ENCODE measurements around the gene DCAF11. TPM values are rescaled to one million over a fixed set of nuclear protein-coding genes. Genes with fewer than 3 reads are reported as not detected.

DCAF11 gene
- total RNA-seq, 3 donors from 2014 or later: 45.7 to 57.6 (median 50.7) TPM

DNA sequence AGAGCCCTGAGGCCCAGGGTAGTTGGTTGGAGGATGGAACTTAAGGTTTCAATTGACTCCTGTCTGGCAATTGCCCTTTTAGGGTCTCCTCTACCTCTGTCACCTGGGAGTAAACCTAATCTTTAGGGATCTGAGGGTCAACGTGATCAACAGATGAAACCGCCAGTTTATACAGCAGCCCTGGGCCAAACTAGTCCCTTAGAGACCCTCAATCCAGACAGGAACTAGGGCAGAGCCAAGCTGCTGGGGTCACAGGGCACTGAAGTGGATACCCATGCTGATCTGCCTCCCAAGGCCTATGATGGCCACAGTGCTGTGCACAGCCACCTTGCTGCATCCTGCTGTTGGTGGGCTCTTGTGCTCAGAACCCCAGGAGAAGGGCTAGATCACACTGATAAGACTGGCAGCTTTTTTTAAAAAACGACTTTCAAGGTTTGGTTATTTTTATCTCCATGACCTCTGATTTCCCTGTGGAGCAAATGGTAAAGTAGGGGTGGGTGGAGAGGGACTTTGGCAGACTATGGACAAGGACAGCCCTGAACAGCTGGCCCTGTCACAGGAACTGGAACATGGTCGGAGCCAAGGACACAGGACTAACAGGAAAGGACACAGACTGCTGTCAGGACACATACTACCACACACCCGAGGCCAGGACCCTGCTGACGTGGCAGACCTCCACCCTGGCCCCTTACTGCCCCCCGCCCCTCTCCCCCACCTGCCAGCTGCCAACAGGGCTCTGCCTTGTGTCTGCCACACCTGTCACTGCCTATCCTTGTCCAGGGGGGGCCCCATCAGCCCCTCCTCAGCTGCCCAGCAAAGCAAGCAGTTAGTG is 16.4 kb downstream of the DCAF11 start:
- Mint-ChIP-seq H3K27me3 (ENCODE audit: low read depth) (no peaks in the 10 kb centered on the region), H3K4me3 (no peak overlapping the region), H3K9me3 (no peaks in the 10 kb centered on the region), H3K36me3 (ENCODE audit: insufficient read depth) (no peaks in the 10 kb centered on the region), H3K4me1 (ENCODE audit: low read depth) (peaks cover 28% of the 10 kb centered on the region)
- ATAC-seq (no peak), DNase-seq (no peak)

DNA sequence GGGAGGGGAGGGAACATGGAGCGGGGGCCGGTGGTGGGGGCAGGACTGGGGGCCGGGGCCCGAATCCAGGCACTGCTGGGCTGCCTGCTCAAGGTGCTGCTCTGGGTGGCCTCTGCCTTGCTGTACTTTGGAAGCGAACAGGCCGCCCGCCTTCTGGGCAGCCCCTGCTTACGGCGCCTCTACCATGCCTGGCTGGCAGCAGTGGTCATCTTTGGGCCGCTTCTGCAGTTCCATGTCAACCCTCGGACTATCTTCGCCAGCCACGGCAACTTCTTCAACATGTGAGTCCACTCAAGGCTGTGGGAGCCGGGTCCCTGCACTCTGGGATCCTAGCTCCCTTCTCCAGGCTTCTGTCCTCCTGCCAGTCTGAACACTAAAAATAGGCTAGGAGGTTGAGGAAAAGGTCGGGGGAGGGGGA is 17.0 kb downstream of the DCAF11 start:
- peaks cover 29% of the 10 kb centered on the region for H3K4me1 Mint-ChIP-seq (ENCODE audit: low read depth)
- ATAC-seq: no peak

DNA sequence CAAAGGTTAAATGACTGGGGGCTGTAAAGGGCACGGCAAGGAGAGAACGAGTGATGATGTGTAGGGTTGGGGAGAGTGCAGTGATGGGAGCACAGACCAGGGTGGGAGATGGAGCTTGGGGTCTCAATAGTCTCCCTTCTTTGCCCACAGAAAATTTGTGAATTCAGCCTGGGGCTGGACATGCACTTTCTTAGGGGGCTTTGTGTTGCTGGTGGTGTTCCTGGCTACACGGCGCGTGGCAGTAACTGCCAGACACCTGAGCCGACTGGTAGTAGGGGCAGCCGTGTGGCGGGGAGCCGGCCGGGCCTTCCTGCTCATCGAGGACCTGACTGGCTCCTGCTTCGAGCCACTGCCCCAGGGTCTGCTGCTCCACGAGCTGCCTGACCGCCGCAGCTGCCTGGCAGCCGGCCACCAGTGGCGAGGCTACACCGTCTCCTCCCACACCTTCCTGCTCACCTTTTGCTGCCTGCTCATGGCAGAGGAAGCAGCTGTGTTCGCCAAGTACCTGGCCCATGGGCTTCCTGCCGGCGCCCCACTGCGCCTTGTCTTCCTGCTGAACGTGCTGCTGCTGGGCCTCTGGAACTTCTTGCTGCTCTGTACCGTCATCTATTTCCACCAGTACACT is 17.6 kb downstream of the DCAF11 start:
- peak; percentile 23 for DNase-seq
- ATAC-seq: no peak

More for the DNA sequence above, 17.0 kb downstream of the DCAF11 start:
- Mint-ChIP-seq H3K9me3 (no peaks in the 10 kb centered on the region), H3K4me3 (no peak overlapping the region), H3K27me3 (ENCODE audit: low read depth) (no peaks in the 10 kb centered on the region), H3K36me3 (ENCODE audit: insufficient read depth) (no peaks in the 10 kb centered on the region)
- DNase-seq: no peak

DNA sequence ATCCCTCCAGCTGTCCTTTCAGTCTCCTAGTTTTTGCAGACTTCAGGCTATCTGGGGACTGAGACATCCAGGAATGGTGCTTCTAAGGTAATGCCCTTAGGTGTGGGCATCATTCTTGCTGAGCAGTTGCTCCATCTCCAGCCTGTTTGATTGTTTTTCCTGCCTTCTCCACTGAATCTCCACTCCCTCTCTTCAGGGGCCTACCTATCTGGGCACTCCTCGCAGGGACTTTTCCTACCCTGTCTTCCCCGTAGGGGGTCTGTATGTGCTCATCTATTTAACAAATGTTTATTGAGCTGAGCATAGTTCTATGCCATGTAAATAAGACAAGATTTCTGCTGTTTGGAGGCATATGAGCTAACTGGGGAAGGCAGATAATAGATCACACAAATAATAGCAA is 18.4 kb downstream of the DCAF11 start:
- no peaks in the 10 kb centered on the region for H3K27me3 Mint-ChIP-seq (ENCODE audit: low read depth)
- H3K4me3 Mint-ChIP-seq: peak overlapping the region; percentile 28
- H3K4me1 Mint-ChIP-seq (ENCODE audit: low read depth): peaks cover 42% of the 10 kb centered on the region
- peaks cover 5% of the 10 kb centered on the region for H3K36me3 Mint-ChIP-seq (ENCODE audit: insufficient read depth)
- DNase-seq (no peak), ATAC-seq (no peak)
- no peaks in the 10 kb centered on the region for H3K9me3 Mint-ChIP-seq

More for the DNA sequence above, 17.6 kb downstream of the DCAF11 start:
- Mint-ChIP-seq H3K9me3 (no peaks in the 10 kb centered on the region), H3K4me1 (ENCODE audit: low read depth) (peaks cover 36% of the 10 kb centered on the region), H3K4me3 (peak overlapping the region; percentile 50), H3K36me3 (ENCODE audit: insufficient read depth) (peaks cover 3% of the 10 kb centered on the region), H3K27me3 (ENCODE audit: low read depth) (no peaks in the 10 kb centered on the region)

DNA sequence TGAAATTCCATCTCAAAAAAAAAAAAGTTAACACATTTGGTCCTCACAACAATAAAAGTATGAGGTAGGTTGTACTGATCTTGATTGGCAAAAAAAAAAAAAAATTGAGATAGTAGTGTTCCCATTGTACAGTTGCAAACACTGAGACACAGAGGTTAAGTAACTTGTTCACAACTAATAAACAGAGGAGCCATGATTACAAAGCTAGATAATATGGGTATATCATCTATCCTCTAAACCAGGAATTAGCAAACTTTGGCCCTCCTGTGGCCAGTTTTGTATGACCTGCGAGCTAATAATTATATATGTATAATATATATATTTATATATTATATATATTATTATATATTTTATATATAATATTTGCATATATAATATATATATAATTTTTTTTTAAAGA is 19.2 kb downstream of the DCAF11 start:
- no peaks in the 10 kb centered on the region for H3K9me3 Mint-ChIP-seq
- DNase-seq (no peak), ATAC-seq (no peak)
- H3K36me3 Mint-ChIP-seq (ENCODE audit: insufficient read depth): peaks cover 13% of the 10 kb centered on the region
- H3K4me3 Mint-ChIP-seq: no peak overlapping the region
- H3K4me1 Mint-ChIP-seq (ENCODE audit: low read depth): peaks cover 48% of the 10 kb centered on the region
- H3K27me3 Mint-ChIP-seq (ENCODE audit: low read depth): no peaks in the 10 kb centered on the region

DNA sequence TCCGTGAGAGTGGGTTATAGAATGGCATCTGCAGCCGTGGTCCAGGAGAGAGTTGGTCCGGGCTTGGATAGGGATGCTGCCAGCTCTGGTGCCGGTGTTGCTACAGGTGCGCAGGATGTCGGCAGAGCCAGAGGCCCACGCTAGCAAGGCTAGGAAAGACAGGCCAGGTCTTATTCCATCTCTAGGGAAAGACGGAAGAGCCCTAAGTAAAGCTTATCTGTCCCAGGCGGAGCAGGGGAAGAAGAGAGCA is 20.9 kb downstream of the DCAF11 start:
- ATAC-seq (peak; percentile 0), DNase-seq (no peak)
- Mint-ChIP-seq H3K36me3 (ENCODE audit: insufficient read depth) (peaks cover 25% of the 10 kb centered on the region), H3K4me3 (peak overlapping the region; percentile 91), H3K9me3 (no peaks in the 10 kb centered on the region), H3K27me3 (ENCODE audit: low read depth) (no peaks in the 10 kb centered on the region), H3K4me1 (ENCODE audit: low read depth) (peaks cover 63% of the 10 kb centered on the region)

DNA sequence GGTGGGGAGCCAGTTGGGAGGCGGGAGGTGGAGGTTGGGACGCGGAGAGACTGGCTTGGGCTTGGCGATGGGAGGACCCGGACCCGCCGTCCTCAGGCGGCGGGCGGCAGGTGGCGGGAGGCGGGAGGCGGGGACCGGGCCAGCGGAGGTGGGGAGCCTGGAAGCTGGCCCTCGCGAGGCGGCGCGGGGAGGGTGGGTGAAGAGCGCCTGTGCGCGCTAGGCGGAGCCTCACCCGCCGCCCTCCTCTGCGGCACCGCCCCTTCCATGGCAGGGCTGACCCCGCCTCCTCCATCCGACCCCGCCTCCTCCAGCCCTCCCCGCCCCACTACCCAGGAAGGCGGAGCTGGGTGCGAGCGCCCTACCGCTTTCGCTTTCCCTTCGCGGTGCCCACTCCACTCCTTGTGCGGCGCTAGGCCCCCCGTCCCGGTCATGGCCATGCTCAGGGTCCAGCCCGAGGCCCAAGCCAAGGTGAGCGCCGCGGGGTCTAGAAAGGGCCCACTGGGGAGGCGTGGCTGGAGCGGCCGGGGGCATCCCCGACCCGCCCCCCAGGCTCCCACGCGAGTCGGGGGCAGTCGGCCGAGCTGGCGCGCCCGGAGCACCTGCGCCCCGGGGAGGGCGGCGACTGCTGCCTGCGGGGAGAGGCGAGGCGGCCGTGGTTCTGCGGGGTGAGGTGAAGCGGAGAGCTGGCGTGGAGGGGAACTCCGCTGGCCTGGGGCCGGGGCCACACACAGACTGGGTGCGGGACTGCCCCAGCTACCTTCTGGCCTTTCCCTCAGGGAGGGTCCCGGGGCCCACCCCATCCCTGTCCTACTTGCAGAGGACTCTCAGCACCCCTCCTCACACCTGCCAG is 21.5 kb downstream of the DCAF11 start, which contains the start of gene PSME1:
Gene PSME1, plus strand, starts transcription at position 361 of the 850 bp plus-strand sequence. Its CDS starts 69 bp downstream, at position 430.
- peak; percentile 94 to 95 for ATAC-seq
- Mint-ChIP-seq H3K36me3 (ENCODE audit: insufficient read depth) (peaks cover 25% of the 10 kb centered on the region), H3K4me1 (ENCODE audit: low read depth) (peaks cover 63% of the 10 kb centered on the region), H3K9me3 (no peaks in the 10 kb centered on the region), H3K27me3 (ENCODE audit: low read depth) (no peaks in the 10 kb centered on the region), H3K4me3 (peak within 1 kb of the TSS; percentile 91)
- peak; percentile 95 for DNase-seq

DNA sequence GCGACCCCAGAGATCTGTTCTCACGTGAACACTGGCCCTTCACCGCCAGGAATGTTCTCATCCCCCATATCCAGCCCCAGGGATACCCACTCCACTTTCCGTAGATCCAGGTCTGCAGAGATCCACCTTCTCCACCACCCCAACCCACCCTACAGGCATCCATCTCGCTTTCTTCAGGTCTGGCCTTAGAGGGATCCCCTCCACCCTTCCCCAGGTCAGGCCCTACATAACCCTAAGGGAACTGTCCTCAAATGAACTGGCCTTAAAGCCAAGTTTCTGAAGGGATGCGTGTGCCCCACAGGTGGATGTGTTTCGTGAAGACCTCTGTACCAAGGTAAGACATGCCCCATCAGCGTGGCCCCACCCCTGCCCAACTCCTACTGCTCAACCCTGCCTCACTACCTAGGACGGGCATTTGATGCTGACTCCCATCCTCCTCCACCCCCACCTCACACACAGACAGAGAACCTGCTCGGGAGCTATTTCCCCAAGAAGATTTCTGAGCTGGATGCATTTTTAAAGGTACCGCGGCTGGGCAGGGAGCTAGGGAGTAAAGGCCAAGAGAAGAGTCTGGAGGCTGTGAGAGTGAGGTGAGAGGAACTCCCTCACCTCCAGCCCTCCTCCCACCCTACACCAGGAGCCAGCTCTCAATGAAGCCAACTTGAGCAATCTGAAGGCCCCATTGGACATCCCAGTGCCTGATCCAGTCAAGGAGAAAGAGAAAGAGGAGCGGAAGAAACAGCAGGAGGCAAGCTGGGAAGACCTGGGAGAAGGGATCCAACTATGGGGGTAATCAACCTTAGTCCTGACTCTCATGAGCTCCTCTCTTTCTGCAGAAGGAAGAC is 22.3 kb downstream of the DCAF11 start:
- H3K27me3 Mint-ChIP-seq (ENCODE audit: low read depth): no peaks in the 10 kb centered on the region
- peaks cover 62% of the 10 kb centered on the region for H3K4me1 Mint-ChIP-seq (ENCODE audit: low read depth)
- DNase-seq (no peak), ATAC-seq (no peak)
- H3K9me3 Mint-ChIP-seq: no peaks in the 10 kb centered on the region
- peaks cover 25% of the 10 kb centered on the region for H3K36me3 Mint-ChIP-seq (ENCODE audit: insufficient read depth)
- peak overlapping the region; percentile 91 for H3K4me3 Mint-ChIP-seq

DNA sequence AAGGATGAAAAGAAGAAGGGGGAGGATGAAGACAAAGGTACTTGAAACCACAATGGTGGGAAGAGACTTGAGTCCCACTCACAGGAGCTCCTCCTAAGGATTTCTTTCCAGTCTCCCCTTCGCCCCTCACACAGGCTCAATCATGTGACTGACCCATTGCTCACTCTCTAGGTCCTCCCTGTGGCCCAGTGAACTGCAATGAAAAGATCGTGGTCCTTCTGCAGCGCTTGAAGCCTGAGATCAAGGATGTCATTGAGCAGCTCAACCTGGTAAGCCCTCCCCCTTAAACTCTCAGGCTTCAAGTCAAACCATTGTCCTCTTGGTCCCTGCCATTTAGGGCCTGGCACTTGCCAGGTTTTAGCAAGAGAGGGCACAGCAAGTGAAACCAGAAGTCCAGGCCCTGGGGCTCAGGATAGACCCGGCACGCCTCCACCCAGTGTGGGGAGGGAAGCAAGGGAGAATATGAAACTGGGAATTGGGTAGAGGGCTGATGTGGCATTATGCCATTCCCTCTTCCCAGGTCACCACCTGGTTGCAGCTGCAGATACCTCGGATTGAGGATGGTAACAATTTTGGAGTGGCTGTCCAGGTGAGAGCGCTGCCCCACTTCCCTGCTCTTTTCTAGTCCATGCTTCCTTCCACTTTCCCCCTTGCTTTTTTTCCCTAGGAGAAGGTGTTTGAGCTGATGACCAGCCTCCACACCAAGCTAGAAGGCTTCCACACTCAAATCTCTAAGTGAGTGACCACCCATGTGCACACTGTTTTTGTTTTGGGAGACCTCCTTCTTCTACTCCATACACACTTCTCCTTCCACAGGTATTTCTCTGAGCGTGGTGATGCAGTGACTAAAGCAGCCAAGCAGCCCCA is 23.2 kb downstream of the DCAF11 start:
- Mint-ChIP-seq H3K9me3 (no peaks in the 10 kb centered on the region), H3K4me3 (peak overlapping the region; percentile 91), H3K4me1 (ENCODE audit: low read depth) (peaks cover 61% of the 10 kb centered on the region), H3K27me3 (ENCODE audit: low read depth) (no peaks in the 10 kb centered on the region), H3K36me3 (ENCODE audit: insufficient read depth) (peaks cover 27% of the 10 kb centered on the region)
- DNase-seq: no peak
- ATAC-seq: no peak

DNA sequence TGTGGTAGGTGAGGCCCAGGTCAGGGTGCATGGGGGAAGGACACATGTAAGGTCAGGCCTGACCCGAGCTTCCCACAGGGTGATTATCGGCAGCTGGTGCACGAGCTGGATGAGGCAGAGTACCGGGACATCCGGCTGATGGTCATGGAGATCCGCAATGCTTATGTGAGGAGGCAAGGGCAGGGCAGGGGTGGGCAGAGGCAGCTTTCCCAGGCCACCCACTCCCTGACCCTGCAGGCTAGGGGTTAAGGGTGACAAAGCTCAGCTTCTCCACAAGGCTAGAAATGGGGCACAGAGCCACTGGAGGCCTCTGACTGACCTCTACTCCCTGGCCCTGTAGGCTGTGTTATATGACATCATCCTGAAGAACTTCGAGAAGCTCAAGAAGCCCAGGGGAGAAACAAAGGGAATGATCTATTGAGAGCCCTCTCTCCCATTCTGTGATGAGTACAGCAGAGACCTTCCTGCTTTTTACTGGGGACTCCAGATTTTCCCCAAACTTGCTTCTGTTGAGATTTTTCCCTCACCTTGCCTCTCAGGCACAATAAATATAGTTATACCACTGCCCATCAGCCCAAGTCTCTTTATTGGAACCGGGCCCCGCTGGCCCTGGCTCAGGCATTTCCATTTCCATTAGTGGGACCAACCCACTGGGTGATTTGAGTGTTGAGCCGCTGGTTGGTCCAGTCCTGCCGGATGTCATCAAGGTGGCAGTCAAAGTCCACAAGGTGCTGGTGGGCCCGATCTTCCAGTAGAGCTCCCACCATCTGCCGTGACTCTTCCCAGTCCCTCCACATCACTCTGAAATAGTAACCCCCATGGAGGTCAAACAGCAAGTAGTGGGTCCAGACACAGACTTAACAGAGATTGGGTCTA is 24.1 kb downstream of the DCAF11 start:
- no peak for ATAC-seq
- Mint-ChIP-seq H3K9me3 (no peaks in the 10 kb centered on the region), H3K4me1 (ENCODE audit: low read depth) (peaks cover 64% of the 10 kb centered on the region), H3K27me3 (ENCODE audit: low read depth) (no peaks in the 10 kb centered on the region), H3K4me3 (peak overlapping the region; percentile 72), H3K36me3 (ENCODE audit: insufficient read depth) (peaks cover 32% of the 10 kb centered on the region)
- no peak for DNase-seq

DNA sequence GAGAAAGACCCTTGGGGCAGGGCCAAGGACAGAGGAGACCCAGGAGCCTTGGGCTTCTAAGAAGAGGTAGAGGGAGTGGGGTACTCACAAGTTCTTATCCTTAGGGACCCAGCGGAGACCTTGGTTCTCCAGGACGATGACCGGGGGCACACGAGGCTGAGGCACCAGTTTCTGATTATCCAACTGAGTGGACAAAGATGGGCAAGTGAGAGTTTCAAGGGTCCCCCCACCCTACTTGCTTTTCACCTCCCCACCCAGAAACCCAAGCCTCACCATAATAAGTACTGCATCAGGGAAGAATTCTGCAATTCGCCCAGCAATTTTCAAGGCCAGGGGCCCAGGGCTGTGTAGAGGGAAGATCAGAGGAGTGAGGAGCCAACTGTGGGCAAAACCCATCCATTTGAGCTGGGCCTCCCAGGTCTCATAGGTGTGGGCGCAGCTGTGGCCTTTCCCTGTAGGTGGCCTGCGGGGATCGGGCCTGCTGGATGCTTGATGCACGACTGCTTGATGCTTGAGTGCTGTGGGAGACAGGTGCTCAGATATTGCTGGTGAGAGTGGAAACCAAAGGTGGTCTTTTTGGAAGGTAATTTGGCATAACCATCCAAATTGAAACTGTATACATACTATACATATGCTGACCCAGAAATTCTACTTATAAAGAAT is 24.8 kb downstream of the DCAF11 start:
- Mint-ChIP-seq H3K27me3 (ENCODE audit: low read depth) (no peaks in the 10 kb centered on the region), H3K9me3 (no peaks in the 10 kb centered on the region), H3K4me1 (ENCODE audit: low read depth) (peaks cover 68% of the 10 kb centered on the region), H3K36me3 (ENCODE audit: insufficient read depth) (peaks cover 36% of the 10 kb centered on the region), H3K4me3 (peak overlapping the region; percentile 72)
- no peak for DNase-seq
- no peak for ATAC-seq

Measured in activated T-cell treated with anti-CD3 and anti-CD28 coated beads, Interleukin-2, amount 50 U/mL, for 4 hours (primary cell).